Activated naive CD8-positive, alpha-beta T cell treated with anti-CD3 and anti-CD28 coated beads, Interleukin-2, amount 50 U/mL, for 24 hours (primary cell): ENCODE data around the gene PDYN.

Experiments
- ATAC-seq: fragments of 150-1000 bp; cut with Tn5 transposase; one replicate; pipeline ENCODE4 v1.10.0; 2021
- DNase-seq: peaks from one replicate; pipeline ENCODE4 v3.0.0; 2021
- H3K27ac Mint-ChIP-seq: one replicate; pipeline ENCODE4 v1.8.0; 2021; ENCODE audit warnings: mild to moderate bottlenecking, mixed read lengths
- H3K27me3 Mint-ChIP-seq: one replicate; pipeline ENCODE4 v1.8.0; 2021; ENCODE audit warnings: mixed read lengths
- H3K36me3 Mint-ChIP-seq: one replicate; pipeline ENCODE4 v1.8.0; 2021; ENCODE audit warnings: low read depth, mixed read lengths
- H3K4me1 Mint-ChIP-seq: one replicate; pipeline ENCODE4 v1.8.0; 2021; ENCODE audit warnings: mixed read lengths
- H3K4me3 Mint-ChIP-seq: one replicate; pipeline ENCODE4 v1.8.0; 2021; ENCODE audit warnings: mild to moderate bottlenecking, moderate library complexity, mixed read lengths
- H3K9me3 Mint-ChIP-seq: one replicate; pipeline ENCODE4 v1.8.0; 2021; ENCODE audit warnings: mixed read lengths

The PDYN gene

DNA sequence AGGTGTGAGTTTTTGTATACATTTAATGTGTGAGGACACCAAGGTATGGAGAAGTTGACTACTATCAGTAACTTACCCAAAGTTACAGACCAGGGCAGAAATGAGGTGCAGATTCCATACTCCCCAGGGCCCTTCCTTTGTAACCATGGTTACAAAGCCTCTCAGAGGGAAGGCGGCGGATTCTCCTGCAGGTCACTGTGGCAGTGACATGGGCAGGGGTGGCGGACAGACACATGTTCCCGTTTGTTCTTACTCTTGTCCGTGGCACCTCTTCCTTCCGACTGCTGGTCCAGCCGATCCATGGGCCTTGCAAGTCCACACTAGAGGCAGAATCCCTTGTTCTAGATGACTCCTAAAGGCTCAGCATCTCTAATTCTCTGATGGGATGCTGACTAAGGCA is 43.0 kb downstream of the PDYN start:
- ATAC-seq (no peak), DNase-seq (no peak)
- Mint-ChIP-seq H3K27ac (no peak overlapping the region), H3K9me3 (no peaks in the 10 kb centered on the region), H3K4me3 (no peak overlapping the region), H3K27me3 (peaks cover 22% of the 10 kb centered on the region), H3K36me3 (no peaks in the 10 kb centered on the region), H3K4me1 (peaks cover 9% of the 10 kb centered on the region)

DNA sequence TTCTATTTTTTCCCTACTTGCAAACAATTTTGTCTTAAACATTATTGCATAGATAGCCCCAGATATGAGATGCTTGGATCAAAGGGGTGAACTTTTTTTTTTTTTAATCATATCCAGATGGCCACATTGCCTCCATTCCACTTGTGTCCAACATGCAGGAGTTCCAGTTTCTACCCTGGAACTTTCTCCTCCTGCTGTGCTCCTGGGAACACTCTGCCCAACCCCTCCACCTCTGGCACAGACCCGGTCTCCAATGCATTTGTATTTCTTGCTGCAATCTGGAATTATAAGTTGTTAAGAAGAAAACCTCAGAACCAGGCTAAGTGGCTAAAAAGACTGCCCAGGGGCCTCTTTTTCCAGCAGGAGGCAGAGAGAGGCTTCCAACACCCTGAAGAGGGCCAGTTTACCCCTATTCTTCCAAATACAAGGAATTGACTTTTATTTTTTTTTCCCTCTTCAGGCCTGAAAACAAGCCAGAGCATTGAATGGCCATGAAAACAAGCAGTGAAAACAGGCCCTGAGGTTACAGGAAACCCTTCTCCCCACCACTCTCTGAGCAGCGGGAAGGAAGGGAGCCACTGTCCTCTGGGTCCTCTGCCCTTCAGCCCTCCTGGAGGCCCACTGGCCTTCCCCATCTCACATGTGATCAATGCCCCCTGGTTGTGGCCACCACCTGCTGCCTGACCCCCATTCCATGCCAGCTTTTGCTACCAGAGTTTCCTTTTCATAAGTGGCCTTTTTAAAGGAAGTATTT is 44.3 kb downstream of the PDYN start:
- Mint-ChIP-seq H3K27ac (no peak overlapping the region), H3K9me3 (no peaks in the 10 kb centered on the region), H3K4me1 (peaks cover 9% of the 10 kb centered on the region), H3K27me3 (peaks cover 24% of the 10 kb centered on the region), H3K36me3 (no peaks in the 10 kb centered on the region), H3K4me3 (no peak overlapping the region)
- ATAC-seq (no peak), DNase-seq (no peak)

DNA sequence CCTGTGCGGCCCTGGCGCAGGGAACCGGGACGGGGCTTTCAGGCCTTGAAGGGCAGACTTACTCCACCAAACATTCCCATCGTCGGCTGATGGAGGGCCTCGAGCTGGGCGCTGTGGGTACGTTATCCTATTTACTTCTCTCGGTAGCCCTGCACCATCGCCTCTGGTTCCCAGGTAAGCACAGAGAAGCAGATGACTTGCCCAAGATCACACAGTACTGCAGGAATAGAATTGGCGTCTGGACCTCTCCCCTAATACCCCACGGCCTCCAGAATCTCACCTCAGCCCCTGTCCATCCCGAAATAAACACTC is 46.4 kb downstream of the PDYN start:
- DNase-seq (no peak), ATAC-seq (no peak)
- Mint-ChIP-seq H3K36me3 (no peaks in the 10 kb centered on the region), H3K27ac (no peak overlapping the region), H3K4me1 (peaks cover 3% of the 10 kb centered on the region), H3K4me3 (no peak overlapping the region), H3K27me3 (peaks cover 32% of the 10 kb centered on the region), H3K9me3 (no peaks in the 10 kb centered on the region)

DNA sequence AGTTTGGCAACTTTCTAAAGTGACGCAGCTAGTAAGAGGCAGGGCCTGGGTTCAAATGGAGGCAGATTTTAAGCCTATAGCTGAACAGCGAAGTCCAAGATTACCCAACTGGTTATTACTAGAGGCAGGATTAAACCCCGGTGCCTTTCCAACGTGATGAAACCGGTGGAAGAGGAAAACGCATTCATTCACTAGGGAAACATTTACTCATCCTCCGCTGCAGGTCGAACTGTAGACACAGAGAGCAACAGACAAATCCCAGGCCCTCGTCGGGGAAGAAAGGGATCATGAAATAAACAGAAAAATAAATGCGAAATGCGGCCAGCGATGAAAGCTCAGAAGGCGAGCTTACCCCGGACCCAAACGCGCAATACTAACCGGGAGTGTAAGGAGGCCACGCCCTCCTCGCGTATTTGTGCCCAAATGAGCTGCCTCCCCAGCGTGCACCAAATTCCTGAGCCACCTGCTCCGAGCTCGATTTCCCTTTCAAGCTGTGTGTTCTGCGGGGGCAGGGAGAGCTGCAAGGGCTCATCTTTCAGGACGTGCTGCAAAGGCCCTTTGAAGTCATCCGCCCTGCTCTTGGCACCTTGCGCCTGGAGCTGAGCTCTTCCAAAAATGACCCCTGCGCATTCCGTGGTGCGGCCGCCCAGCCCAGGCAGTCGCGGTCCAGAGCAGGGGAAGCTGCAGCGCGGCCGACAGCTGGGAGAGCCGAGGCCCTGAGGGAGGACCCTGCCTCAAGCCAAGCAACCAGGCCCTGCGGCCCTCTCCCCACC is 46.9 kb downstream of the PDYN start:
- Mint-ChIP-seq H3K36me3 (no peaks in the 10 kb centered on the region), H3K9me3 (no peaks in the 10 kb centered on the region), H3K4me3 (no peak overlapping the region), H3K27ac (no peak overlapping the region), H3K4me1 (peaks cover 3% of the 10 kb centered on the region), H3K27me3 (peaks cover 35% of the 10 kb centered on the region)
- ATAC-seq (no peak), DNase-seq (no peak)

DNA sequence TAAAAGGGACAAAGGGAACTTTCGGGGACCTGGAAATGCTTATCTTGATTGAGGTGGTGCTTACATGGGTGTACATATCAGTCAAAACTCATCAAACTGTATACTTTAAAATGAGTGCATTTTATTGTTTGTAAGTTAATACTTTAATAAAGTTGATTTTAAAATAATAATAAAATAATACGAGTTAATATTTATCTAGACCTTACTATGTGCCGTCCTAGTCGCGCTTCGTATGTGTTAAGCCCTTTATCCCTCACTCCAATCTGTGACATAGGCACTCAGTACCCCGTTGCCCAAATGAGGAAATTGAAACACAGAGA is 47.5 kb downstream of the PDYN start:
- H3K4me3 Mint-ChIP-seq, result no peak overlapping the region
- DNase-seq, result no peak
- ATAC-seq, result no peak
- no peak overlapping the region for H3K27ac Mint-ChIP-seq
- H3K36me3 Mint-ChIP-seq, result no peaks in the 10 kb centered on the region
- H3K27me3 Mint-ChIP-seq, result peaks cover 35% of the 10 kb centered on the region
- no peaks in the 10 kb centered on the region for H3K9me3 Mint-ChIP-seq
- H3K4me1 Mint-ChIP-seq, result peaks cover 3% of the 10 kb centered on the region

DNA sequence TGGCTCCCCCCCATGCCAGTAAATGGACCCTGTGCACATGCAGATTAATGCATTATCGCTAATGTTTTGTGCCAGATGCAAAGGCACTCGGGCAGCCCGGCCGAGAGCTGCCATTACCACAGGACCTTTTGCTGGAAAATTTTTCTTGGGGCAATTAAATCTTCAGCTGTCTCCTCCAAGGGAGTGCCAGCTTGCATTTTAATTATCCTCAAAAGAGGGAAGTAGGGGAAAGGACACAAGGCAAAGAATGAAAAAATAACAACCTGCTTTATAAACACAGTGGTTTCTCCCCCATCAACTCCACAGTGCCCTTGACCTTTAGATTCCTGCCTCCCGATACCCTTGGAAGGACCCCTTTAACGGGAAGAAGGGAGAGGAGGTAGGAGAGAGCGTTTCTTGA is 48.2 kb downstream of the PDYN start:
- H3K4me3 Mint-ChIP-seq, result no peak overlapping the region
- DNase-seq (no peak), ATAC-seq (no peak)
- H3K27me3 Mint-ChIP-seq, result peaks cover 38% of the 10 kb centered on the region
- H3K27ac Mint-ChIP-seq, result no peak overlapping the region
- H3K36me3 Mint-ChIP-seq, result no peaks in the 10 kb centered on the region
- no peaks in the 10 kb centered on the region for H3K9me3 Mint-ChIP-seq
- peaks cover 3% of the 10 kb centered on the region for H3K4me1 Mint-ChIP-seq

DNA sequence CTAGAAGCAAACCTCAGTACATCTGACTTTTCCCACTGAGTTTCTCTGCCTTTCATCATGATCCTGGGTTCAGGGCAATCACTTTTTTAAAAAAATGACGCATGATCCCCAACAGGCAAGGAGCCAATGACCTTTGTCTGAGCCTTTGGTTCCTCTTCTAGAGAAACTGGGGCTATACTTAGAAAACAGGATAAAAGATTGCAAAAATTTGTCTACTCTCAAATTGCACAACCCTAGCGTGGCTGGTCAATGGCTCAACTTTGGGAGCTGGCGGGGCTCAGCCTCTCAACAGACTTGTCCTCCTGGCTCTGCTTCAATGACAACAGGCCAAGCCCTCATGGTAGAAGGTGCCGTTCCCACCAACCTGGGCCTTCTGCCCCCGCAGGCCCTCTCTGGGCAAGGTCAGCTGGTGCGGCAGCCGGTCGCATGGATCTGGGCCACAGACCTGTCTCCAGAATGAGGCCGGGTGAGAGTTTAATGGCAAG is 48.7 kb downstream of the PDYN start:
- Mint-ChIP-seq H3K27ac (no peak overlapping the region), H3K36me3 (no peaks in the 10 kb centered on the region), H3K4me3 (no peak overlapping the region), H3K9me3 (no peaks in the 10 kb centered on the region), H3K4me1 (peaks cover 3% of the 10 kb centered on the region), H3K27me3 (peaks cover 38% of the 10 kb centered on the region)
- DNase-seq (no peak), ATAC-seq (no peak)

DNA sequence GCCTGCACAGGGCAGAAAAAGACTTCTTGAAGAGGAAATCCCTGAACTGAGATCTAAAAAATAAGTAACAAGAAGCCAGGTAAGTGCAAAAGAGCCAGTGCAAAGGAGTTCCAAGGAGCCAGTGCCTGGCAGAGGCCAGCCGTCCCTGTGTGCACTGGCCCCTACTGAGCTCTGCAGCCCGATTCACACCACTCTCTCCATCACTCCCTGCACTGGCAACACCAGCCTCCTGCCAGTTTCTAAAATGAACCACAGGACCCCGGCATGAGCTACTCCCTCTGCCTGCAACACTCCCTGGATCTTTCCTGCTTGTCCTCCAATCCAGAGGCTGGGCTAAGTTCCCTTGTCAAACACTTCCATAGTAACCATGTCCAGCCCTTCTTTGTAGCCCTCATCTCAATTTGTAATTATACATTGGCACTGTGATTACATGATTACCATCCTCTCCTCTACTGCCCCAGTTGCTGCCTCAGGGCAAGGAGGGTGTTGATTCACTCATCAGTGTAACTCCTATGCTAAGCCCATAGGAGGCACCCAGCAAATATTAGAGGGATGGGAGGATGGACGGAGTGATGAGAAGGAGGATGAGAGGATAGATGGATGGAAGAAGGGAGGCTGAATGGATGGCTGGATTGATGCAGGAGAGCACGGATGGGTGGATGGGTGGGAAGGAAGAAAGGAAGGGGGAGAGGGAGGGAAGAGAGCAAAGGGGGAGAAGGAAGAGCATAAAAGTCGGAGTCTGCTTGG is 49.3 kb downstream of the PDYN start:
- Mint-ChIP-seq H3K27me3 (peaks cover 38% of the 10 kb centered on the region), H3K4me1 (peaks cover 3% of the 10 kb centered on the region), H3K4me3 (no peak overlapping the region), H3K36me3 (no peaks in the 10 kb centered on the region), H3K27ac (no peak overlapping the region), H3K9me3 (no peaks in the 10 kb centered on the region)
- ATAC-seq (no peak), DNase-seq (no peak)

DNA sequence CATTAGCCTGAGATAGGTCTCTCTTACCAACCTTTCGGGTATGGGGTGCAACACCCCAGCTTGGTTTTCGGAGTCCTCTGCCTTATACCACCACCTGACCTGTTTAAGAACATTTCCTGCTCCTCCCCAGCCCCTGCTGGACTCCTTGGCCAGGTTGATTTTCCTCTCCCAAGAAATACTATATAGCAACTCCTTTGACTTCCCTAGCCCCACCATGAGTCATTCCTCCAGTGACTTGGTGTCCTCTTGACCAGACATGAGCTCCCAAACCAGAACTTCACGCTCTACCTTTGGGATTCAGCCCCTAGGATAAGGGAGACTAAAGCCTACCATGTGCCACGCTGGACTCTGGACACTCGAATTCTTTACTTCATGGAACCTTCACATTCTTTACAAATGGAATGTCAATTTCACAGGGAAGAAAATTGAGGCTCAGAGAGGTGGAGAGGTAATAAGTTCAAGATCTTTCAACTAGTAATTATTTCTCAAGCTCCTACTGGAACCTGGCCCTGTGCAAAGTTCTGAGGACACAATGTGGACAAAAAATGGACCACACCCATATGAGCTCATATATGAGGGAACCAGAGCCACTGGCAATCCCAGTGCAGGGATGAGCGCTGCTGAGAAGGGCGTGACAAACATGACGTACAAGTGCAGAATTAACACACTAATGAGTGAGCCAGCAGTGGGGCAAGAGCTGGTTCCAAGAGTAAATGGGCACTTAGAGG is 50.4 kb downstream of the PDYN start:
- ATAC-seq, result no peak
- H3K4me1 Mint-ChIP-seq, result peaks cover 3% of the 10 kb centered on the region
- H3K9me3 Mint-ChIP-seq, result no peaks in the 10 kb centered on the region

DNA sequence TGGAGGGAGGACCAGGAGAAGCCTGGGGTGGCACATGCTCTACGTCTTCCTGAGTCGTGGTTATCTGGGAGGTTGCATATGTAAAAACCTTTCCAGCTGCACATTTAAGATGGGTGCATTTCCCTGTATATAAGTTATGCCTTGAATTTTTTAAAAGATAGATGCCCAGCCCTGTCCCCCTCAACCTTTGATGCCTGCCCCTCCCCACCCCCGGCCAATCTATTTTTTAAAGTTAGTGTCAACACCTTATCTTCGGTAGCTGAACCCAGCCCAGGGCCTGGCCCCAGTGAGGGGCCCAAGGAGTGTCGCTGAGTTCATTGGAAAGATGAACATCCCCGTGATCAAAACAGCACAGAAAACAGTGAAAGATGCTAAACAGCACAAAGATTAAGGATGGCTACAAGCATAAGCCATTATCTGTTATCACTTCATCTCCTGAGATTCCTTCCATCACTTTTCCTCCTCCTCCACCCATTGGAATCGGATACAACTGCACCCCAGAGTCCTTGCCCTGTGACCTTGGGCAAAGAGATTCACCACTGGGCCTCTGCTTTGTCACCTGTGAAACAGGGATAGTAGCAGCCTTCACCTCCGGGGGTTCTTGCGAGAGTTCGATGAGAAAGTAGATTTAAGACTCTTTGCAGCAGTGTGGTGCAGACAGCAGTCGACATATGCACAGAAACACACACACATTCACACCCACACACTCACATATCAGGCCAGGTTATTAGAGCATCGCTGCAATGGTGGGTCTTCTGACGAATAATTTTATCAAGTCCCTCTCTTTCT is 51.2 kb downstream of the PDYN start:
- H3K4me3 Mint-ChIP-seq, result no peak overlapping the region
- no peaks in the 10 kb centered on the region for H3K9me3 Mint-ChIP-seq
- no peak for DNase-seq
- H3K4me1 Mint-ChIP-seq, result peaks cover 3% of the 10 kb centered on the region
- peaks cover 30% of the 10 kb centered on the region for H3K27me3 Mint-ChIP-seq
- no peaks in the 10 kb centered on the region for H3K36me3 Mint-ChIP-seq
- ATAC-seq, result no peak
- H3K27ac Mint-ChIP-seq, result no peak overlapping the region

More for the DNA sequence above, 50.4 kb downstream of the PDYN start:
- Mint-ChIP-seq H3K4me3 (no peak overlapping the region), H3K36me3 (no peaks in the 10 kb centered on the region), H3K27me3 (peaks cover 34% of the 10 kb centered on the region), H3K27ac (no peak overlapping the region)
- no peak for DNase-seq

DNA sequence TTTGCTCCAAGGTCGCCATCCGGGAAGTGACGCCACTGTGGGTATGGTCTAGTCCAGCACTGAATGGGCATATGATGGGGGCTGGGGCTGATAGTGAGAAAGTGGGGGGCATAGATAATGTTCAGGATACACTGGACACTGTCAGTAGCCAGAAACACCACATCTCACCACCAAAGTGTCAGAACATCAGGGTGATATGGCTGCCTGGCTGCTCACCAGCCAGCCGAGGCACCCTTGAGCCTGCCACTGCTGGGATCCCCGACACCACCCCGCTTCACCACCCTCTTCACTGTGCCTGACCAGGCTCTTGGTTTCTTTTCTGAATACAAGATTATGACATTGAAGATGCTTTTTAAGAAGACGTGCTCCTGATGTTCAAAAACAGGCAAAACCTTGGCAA is 51.8 kb downstream of the PDYN start:
- no peak for ATAC-seq
- Mint-ChIP-seq H3K27me3 (peaks cover 26% of the 10 kb centered on the region), H3K4me1 (peaks cover 3% of the 10 kb centered on the region), H3K9me3 (no peaks in the 10 kb centered on the region), H3K4me3 (no peak overlapping the region), H3K36me3 (no peaks in the 10 kb centered on the region), H3K27ac (no peak overlapping the region)
- no peak for DNase-seq

DNA sequence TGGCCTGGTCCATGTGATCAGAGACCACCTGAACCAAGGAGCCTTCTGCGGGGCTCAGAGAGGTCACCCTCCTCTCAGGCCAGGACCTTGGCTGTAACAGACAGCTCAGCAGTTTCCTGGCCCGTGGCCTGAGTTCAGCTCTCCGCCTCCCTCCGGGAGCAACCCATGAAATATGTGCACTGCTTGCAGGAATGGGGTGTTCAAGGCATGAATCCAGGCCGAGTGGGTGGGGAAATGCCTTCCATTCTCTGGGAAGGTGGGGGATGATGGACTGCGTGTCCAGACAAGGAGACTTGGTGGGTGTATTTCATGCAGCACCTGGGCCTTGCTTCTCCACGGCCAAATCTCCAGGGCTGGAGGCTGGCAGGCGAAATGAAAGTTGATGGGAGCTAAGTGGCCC is 52.6 kb downstream of the PDYN start:
- no peaks in the 10 kb centered on the region for H3K4me1 Mint-ChIP-seq
- H3K27ac Mint-ChIP-seq, result no peak overlapping the region
- no peaks in the 10 kb centered on the region for H3K36me3 Mint-ChIP-seq
- ATAC-seq (no peak), DNase-seq (no peak)
- H3K4me3 Mint-ChIP-seq, result no peak overlapping the region
- peaks cover 22% of the 10 kb centered on the region for H3K27me3 Mint-ChIP-seq
- no peaks in the 10 kb centered on the region for H3K9me3 Mint-ChIP-seq

DNA sequence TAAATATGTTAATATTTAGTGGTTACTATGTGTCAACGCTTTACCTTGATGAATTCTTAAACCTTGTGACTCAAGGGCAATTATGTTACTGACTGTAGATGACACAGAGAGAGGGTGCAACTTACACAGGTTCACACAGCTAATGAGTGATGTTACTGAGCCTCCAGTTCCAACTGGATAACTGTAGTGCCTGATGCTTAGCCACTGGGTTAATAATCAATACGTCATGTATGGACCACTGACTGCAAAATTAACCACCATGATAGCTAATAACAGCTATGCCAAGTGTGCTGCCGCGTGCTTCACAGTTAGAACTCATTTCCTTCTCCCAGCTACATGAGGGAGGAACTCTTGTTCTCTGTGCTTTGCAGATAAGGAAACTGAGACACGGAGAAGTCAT is 53.3 kb downstream of the PDYN start:
- Mint-ChIP-seq H3K27ac (no peak overlapping the region), H3K36me3 (no peaks in the 10 kb centered on the region), H3K4me1 (no peaks in the 10 kb centered on the region), H3K27me3 (peaks cover 22% of the 10 kb centered on the region), H3K4me3 (no peak overlapping the region), H3K9me3 (no peaks in the 10 kb centered on the region)
- ATAC-seq (no peak), DNase-seq (no peak)

DNA sequence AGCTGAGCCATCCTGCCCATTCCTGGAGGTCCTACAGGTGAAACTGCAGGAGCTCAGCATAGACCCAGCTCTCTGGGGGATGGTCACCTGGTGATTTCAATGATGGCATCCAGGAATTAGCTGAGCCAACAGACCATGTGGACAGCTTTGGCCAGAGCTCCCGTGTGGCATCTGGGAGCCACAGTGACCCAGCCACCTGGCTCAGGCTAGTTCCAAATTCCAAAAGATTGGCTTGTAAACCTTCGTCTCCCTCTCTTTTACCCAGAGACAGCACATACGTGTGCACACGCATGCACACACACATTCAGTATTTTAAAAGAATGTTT is 54.6 kb downstream of the PDYN start:
- no peak overlapping the region for H3K4me3 Mint-ChIP-seq
- H3K27ac Mint-ChIP-seq, result no peak overlapping the region
- peaks cover 15% of the 10 kb centered on the region for H3K27me3 Mint-ChIP-seq
- DNase-seq, result no peak
- no peaks in the 10 kb centered on the region for H3K9me3 Mint-ChIP-seq
- ATAC-seq, result no peak
- H3K4me1 Mint-ChIP-seq, result no peaks in the 10 kb centered on the region
- no peaks in the 10 kb centered on the region for H3K36me3 Mint-ChIP-seq
